ENCODE data around the gene FAM131C.
"Not testable (repeated sequence)": the region's sequence is repeated elsewhere in the genome, so short reads cannot be mapped to it uniquely, and the experiment has no call there.

FAM131C gene

DNA sequence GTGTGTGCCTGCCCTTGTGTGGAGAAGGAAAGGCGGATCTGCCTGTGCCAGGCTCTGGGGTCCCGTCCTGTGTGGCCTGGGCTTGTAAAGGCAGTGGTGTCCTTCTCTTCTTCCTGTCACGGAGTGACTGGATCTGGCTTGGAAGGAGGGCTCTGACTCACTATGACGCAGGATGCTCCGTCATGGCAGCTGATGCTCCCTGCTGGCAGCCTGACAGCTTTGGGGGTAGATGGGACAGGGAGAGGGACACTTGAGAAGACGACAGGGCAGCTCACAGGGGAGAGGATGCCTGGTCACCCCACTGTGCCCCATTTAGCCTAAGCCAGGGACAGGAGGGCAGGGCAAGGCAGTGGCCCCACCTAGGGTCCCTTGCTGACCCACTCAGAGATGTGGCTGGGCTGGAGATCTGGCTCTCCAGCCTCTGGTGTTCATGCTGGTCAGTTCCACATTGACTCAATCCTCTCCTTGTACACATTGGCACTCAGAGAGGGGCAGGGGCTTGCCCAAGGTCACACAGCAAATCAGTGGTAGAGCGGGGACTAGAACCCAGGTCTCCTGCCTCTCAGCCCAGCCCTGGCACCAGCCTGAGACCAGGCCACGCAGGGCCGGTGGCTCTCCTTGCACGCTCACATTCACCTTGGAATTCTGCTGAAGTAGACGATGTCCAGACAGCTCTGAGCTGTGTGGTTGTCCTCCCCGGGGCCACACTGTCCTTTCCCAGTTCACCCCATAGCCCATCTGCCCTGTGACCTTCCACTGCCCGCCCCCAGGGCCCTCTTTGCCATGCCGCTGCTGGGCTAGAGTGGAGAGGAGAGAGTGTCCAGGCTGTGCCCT is 2.8 kb upstream of the FAM131C start:
- DNase-seq (ENCODE audit: low spot score) = no peak

- no peak for DNase-seq (ENCODE audit: low spot score)
Measured at GRCh38 chr1:16075337-16076030, 2.0 kb upstream of the FAM131C start.

GRCh38 chr1:16074217-16074616 is 766 bp upstream of the FAM131C start:
- no peak for DNase-seq (ENCODE audit: low spot score)

- no peak for DNase-seq (ENCODE audit: low spot score)
Measured at GRCh38 chr1:16072616-16073484, 601 bp downstream of the FAM131C start.

GRCh38 chr1:16072095-16072494 is 1.4 kb downstream of the FAM131C start:
- DNase-seq (ENCODE audit: low spot score) = no peak

DNA sequence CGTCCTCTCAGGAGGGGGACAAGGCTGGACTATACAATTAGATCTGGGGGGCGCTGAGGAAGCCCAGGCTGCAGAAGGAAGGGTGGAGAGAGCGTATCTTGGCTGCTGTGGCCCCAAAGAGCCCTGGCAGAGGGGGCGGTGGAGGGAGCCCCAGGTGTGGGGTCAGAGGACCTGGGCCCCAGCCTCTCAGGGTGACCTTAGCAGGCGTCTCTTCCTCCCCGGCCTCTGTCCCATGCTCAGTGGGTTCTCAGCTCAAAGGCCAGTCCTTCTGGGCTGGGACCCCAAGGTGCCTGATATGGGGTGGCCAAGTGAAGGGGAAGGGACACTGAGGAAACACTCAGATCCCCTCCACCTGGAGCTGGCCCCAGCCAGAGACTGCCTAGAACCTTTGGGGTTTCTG is 1.8 kb downstream of the FAM131C start:
- no peak for DNase-seq (ENCODE audit: low spot score)

- no peak for DNase-seq (ENCODE audit: low spot score)
Measured at GRCh38 chr1:16070640-16071355, 2.7 kb downstream of the FAM131C start.

DNA sequence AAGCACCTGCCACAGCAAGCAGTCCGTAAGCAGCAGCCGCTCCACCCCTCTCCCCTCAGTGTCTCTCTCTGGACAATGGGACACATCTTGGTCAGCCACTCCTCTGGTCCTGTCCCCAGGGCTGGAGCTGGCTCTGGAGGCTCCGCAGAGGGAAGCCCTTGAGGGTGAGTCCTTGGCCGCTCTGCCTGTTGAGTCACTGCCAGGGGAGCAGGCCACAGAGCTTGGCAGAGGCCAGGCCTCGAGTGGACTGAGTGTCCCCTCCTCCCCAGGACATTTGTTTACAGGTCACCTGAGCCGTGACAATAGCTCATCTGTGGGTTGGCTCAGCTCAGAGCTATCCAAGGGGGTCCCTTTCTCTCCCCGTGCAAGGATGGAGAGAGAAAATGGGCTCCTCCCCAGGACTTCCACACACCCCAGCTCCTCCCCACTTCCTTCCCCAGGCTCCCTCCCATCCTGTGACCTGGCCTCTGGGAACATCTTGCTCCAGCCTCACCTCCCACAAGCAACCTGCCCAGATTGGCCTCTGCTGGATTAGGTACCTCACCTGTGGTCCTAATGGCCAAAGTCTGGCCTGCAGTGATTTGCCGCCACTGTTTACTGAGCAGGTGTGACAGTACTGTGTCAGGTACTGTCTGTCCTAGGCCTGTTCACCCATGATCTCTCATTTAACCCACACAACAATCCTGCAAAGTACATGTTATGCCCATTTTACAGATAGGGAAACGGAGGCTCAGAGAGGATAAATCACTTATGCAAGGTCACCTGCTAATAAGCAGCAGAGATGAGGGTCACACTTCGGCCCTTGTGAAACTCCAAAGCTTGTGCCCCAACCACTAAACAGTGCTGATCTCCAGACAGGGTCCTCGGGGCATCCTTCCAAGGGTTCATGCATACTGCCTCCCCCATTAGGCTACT is 4.8 kb downstream of the FAM131C start:
- DNase-seq (ENCODE audit: low spot score) = no peak

GRCh38 chr1:16067933-16068332 is 5.5 kb downstream of the FAM131C start:
- no peak for DNase-seq (ENCODE audit: low spot score)

DNA sequence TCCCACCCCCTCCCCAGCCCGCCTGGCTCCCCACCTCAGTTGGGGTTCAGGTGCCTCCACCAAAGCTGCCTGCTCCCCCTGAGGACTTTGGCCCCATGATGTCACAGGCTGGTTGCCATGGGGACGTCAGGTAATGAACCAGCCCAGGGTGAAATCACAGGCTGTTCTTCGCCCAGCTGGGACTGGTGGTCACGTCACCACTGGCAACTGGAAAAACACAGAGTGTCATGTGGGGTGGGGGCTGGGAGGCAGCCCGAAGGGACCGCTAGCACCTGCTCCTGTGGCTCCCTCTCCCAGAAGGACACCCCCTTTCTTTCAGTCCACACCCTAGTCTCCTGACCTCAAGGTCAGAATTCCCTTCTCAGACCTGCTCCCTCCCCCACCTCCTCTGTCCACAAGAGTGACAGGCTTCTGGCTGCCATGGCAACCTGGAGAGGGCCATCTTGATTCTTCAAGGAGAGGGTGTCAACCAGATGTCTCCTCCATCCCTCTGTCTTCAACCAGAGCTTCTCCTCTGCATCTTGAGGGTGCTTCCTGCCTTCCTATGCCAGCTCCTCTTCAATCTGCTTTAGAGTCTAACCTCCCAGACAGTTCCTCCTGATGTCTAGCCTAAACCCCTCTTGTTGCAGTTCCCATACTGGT is 6.2 kb downstream of the FAM131C start:
- DNase-seq (ENCODE audit: low spot score) = no peak

DNA sequence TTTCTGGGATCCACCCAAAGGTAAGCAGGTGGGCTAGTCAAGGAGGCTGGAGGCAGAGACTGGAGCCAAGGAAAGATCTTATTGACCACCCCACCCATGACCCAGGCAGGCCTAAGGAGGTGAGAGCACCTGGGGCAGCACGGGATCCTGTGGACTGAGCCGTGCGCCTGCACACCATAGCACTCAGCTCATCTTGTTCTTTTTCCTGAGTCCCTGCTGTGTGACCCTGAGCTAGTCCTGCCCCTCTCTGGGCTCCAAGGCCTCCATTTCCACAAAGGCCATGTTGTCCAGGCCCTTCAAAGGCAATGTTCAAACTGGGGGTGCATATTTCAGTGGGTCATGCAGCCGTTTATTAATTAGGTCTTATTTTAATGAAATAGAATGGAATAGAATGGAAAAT is 7.2 kb downstream of the FAM131C start:
- no peak for DNase-seq (ENCODE audit: low spot score)

DNA sequence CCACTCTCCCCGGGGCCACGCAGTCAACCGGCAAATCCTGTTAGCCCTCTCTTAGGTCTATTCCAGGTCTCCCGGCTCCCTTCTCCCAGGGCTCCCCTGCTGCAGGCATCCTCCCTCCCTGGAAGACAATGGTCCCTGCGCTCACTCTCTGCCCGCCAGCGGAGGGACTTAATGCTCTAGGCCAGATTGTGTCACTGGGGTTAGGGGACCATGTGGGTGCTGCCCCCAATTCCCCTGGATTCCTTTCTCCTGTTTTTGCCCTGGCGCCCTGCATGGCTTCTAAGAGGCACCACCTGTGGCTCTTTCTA is 8.2 kb downstream of the FAM131C start:
- no peak for DNase-seq (ENCODE audit: low spot score)

- no peak for DNase-seq (ENCODE audit: low spot score)
Measured at GRCh38 chr1:16064536-16065268, 8.7 kb downstream of the FAM131C start.

- DNase-seq (ENCODE audit: low spot score) = no peak
Measured at GRCh38 chr1:16063921-16064320, 9.5 kb downstream of the FAM131C start.

DNA sequence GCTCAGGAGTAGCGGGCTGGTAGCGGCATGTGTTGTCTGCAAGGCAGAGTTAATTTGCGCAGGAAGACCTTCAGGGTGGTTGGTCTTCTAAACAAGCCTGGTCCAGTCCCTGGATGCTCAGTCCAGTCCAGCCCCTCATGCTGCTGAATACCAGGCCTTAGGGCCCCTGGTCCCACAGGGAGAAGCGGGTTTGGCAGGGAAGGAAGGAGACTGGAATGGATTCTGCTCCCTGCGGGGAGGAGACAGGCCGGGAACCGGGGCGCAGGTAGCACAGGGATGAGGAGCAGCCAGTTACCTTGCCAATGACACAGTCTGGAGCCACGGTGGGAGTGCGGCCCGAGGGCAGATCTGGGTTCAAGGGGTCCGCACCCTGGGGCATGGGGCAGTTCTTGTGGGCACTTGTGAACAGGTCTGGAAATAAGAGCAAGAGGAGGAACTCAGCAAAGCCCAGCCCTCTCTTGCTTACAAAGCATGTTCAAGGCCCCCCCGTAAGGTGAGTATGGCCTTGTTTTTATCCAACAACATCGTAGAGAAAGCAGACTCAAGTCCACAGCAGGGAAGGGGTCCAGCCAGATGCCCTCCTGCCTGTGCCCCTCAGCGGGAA is 10.1 kb downstream of the FAM131C start:
- no peak for DNase-seq (ENCODE audit: low spot score)

GRCh38 chr1:16062687-16063075 is 10.8 kb downstream of the FAM131C start:
- not testable (repeated sequence) for DNase-seq (ENCODE audit: low spot score)

- DNase-seq (ENCODE audit: low spot score) = not testable (repeated sequence)
Measured at GRCh38 chr1:16061989-16062686, 11.3 kb downstream of the FAM131C start.

DNA sequence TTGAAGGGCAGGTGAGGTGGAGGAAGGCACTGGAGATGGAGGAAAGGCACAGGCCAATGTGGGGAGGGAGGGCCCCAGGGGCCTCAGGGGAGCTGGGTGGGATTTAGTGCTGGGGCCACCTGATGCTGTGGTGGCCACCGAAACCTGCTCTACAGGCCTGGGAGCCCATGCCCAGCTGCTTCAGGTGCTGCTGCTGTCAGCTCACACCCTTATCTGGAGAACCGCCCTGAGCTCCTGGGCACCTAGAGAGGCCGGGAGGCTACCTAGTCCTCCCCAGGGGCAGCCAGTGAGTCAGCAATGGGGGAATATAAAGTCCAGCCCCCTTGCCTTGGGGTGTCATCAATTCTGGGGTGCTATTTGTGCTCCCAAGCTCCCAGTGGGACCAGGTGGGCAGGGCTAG is 12.2 kb downstream of the FAM131C start:
- no peak for DNase-seq (ENCODE audit: low spot score)
